ENCODE measurements around the gene SLC5A2.

DNA sequence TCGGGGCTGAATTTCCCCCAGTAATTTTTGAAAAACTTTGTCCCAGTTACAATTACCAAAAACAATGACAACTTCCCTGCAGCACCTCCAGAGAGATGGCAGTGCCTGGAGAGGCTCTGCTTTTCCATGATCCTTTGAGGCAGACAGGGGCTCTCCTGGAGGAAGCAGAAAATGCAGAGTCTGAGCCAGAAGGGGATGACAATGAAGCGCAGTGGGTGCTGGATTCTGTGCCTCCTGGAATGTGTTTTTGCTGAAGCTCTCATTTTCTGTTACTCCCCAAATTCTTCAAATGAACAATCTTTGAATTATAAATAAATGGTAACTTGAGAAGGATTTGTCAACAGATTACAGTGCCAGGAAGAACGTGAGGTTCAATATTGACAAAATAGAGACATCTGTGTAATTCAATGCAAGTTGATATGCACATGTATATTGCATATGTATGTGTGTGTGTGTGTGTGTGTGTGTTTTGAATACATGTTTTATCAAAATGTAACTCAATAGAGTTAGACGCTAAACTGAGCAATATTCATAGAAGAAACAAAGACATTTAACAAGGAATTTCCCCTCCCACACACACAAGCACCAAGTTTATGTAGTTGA is 35.0 kb downstream of the SLC5A2 start:
- no peak for TF ChIP-seq SIN3A (IDR thresholded peaks at IDR 0.05; ENCODE audit: borderline replicate concordance, insufficient read depth, low read length)
- TF ChIP-seq TAF1 (IDR thresholded peaks at IDR 0.05; ENCODE audit: borderline replicate concordance, insufficient read depth, low read length), result no peak
- no peak for TF ChIP-seq POLR2AphosphoS5 (IDR thresholded peaks at IDR 0.05; ENCODE audit: low read depth, low read length)
- TF ChIP-seq, protein P1, sequence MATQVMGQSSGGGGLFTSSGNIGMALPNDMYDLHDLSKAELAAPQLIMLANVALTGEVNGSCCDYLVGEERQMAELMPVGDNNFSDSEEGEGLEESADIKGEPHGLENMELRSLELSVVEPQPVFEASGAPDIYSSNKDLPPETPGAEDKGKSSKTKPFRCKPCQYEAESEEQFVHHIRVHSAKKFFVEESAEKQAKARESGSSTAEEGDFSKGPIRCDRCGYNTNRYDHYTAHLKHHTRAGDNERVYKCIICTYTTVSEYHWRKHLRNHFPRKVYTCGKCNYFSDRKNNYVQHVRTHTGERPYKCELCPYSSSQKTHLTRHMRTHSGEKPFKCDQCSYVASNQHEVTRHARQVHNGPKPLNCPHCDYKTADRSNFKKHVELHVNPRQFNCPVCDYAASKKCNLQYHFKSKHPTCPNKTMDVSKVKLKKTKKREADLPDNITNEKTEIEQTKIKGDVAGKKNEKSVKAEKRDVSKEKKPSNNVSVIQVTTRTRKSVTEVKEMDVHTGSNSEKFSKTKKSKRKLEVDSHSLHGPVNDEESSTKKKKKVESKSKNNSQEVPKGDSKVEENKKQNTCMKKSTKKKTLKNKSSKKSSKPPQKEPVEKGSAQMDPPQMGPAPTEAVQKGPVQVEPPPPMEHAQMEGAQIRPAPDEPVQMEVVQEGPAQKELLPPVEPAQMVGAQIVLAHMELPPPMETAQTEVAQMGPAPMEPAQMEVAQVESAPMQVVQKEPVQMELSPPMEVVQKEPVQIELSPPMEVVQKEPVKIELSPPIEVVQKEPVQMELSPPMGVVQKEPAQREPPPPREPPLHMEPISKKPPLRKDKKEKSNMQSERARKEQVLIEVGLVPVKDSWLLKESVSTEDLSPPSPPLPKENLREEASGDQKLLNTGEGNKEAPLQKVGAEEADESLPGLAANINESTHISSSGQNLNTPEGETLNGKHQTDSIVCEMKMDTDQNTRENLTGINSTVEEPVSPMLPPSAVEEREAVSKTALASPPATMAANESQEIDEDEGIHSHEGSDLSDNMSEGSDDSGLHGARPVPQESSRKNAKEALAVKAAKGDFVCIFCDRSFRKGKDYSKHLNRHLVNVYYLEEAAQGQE (IDR thresholded peaks at IDR 0.05; ENCODE audit: insufficient read depth in 1 of 2, low read depth in 2 of 2, low read length in 2 of 2), result no peak
- no peak for TF ChIP-seq FOXP2 (optimal IDR thresholded peaks at IDR 0.05; ENCODE audit: borderline replicate concordance, extremely low read depth, extremely low read length, insufficient read depth)

Measured in PFSK-1 (cell line).